HG02678 (cell line): Measurements from ENCODE around the gene ITGB7.
A peak's percentile ranks its signal among the peaks of the same experiment; 100 is the strongest.

Experiments used
- ATAC-seq: cut with Tn5 transposase; IDR thresholded peaks from one replicate; pipeline ENCODE4 v1.9.1; 2021; ENCODE audit warnings: mild to moderate bottlenecking, moderate library complexity; ENCODE audit not compliant: unreplicated experiment

The ITGB7 gene

GRCh38 chr12:53207042-53207441, at the start of gene ITGB7:
Gene ITGB7 (minus strand): TSS chr12:53207251. CDS start chr12:53200443, 6,808 bp downstream.
- ATAC-seq = peak; percentile 54

- ATAC-seq = no peak
Observed at GRCh38 chr12:53255996-53256395, 48.9 kb upstream of the ITGB7 start.

GRCh38 chr12:53254816-53255545, 47.9 kb upstream of the ITGB7 start:
- ATAC-seq = no peak

GRCh38 chr12:53253298-53253697, 46.2 kb upstream of the ITGB7 start:
- no peak for ATAC-seq

- ATAC-seq = no peak
Observed at GRCh38 chr12:53252349-53252916, 45.4 kb upstream of the ITGB7 start.

- ATAC-seq = peak; percentile 76
Observed at GRCh38 chr12:53251477-53252348, 44.7 kb upstream of the ITGB7 start.

GRCh38 chr12:53245286-53245685, 38.2 kb upstream of the ITGB7 start:
- ATAC-seq = no peak

- no peak for ATAC-seq
Observed at GRCh38 chr12:53244337-53244736, 37.3 kb upstream of the ITGB7 start.

- ATAC-seq = no peak
Observed at GRCh38 chr12:53241623-53242412, 34.8 kb upstream of the ITGB7 start.

- ATAC-seq = no peak
Observed at GRCh38 chr12:53239643-53240258, 32.7 kb upstream of the ITGB7 start.

- no peak for ATAC-seq
Observed at GRCh38 chr12:53236443-53237111, 29.5 kb upstream of the ITGB7 start.

GRCh38 chr12:53235742-53236442, 28.8 kb upstream of the ITGB7 start:
- ATAC-seq = no peak

GRCh38 chr12:53235164-53235563, 28.1 kb upstream of the ITGB7 start:
- no peak for ATAC-seq

- ATAC-seq = no peak
Observed at GRCh38 chr12:53234271-53234914, 27.3 kb upstream of the ITGB7 start.

GRCh38 chr12:53233671-53234121, 26.6 kb upstream of the ITGB7 start:
- no peak for ATAC-seq

GRCh38 chr12:53232646-53233461, 25.8 kb upstream of the ITGB7 start:
- ATAC-seq = no peak

GRCh38 chr12:53231921-53232645, 25.0 kb upstream of the ITGB7 start, which contains the start of gene RARG:
Gene RARG (minus strand): TSS chr12:53232209. CDS start chr12:53227545, 4,664 bp downstream.
- peak; percentile 48 for ATAC-seq
